ENCODE measurements around the gene MX2.
"Not testable (repeated sequence)": the region's sequence is repeated elsewhere in the genome, so short reads cannot be mapped to it uniquely, and the experiment has no call there.

The MX2 gene

DNA sequence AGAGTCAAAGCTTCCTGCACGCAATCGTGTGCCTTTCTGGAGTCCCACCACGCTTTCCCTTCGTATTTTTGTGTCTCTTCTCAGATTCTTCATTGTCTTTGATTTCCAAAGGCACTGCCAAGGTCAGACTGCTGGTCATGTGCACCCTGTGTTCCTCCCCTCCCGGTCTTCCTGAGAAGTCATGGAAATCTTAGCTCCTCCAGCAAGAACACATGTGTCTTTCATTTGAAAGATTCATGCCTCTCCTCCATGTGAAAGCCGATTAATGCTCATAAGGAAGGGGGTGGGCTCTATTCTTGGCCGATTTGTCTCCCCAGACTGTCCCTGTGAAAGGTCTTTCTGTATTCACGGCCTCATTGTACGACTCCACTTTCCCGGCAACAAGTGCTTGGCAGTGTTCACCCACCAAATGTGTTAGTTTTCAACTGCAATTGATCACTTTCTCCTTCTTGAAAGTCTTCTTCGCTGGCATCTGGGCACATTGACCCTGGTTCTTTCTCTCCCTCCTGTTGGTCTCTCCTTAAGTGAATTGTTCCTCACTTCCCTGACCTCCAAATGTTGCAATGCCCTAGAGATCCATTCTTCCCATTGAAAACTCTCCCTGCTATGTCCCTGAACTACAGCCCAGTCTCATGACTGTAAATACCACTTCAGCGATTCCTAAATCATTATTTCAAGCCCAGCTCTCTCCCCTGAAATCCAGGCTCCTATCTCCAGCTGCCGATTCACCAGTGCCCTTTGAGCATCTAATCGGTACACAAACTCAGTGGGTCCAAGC lies 25.4 kb downstream of the MX2 start:
- DNase-seq (ENCODE audit: low read depth) = no peak

GRCh38 chr21:41387824-41388223 lies 26.0 kb downstream of the MX2 start:
- no peak for DNase-seq (ENCODE audit: low read depth)

- no peak for DNase-seq (ENCODE audit: low read depth)
These were observed 26.4 kb downstream of the MX2 start for GRCh38 chr21:41388259-41388658.

DNA sequence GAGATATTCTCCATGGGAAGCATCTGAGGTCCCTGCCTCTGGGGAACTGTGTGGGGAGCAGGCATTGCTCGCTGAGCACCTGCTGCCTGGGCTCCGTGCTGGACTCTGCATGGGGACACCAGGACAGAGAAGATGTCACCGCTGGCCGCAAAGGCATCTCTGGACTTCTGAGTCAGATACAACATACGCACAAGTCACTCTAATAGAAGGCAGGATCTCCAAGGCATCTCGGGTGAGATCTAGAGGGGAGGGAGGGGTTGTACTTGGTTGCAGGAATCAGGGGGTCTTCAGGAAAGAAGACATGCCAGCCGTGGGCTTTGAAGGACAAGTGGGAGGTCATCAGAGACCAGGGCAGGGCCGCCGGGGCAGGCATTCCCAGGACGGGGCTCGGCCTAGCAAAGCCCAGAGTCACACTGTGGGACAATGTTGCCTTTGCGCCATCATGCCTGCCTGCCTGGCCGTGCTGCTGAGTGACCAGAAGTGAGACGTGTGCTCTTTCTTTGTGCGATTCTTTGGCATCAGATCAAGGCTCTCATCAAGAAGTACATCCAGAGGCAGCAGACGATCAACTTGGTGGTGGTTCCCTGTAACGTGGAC lies 28.3 kb downstream of the MX2 start:
- DNase-seq (ENCODE audit: low read depth) = no peak

DNA sequence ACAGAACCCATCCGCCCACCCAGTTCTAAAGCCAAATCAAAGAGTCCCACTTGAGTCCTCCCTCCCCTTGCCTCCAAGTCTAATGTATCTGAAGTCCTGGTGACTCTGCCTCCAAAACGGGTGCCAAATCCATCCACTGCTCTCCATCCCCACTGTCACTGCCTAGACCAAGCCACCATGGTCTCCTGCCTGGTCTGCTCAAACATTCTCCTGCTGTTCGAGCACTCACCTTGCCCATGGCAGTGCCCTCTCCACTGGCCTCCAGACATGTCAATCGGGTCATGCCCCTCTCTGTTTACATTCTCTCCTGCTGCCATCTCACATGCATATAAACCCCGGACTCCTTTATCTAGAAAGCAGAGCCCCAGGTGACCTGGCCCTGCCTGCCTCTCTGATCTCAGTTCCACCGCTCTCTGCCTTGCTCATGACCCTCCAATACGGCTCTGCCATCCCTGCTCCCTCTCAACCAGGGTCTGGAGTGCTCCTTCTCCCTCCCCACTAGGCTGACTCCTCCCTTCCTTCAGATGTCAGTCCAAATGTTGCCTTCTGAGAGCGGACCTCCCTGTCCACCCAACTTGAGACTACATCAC lies 32.1 kb downstream of the MX2 start:
- DNase-seq (ENCODE audit: low read depth) = no peak

DNA sequence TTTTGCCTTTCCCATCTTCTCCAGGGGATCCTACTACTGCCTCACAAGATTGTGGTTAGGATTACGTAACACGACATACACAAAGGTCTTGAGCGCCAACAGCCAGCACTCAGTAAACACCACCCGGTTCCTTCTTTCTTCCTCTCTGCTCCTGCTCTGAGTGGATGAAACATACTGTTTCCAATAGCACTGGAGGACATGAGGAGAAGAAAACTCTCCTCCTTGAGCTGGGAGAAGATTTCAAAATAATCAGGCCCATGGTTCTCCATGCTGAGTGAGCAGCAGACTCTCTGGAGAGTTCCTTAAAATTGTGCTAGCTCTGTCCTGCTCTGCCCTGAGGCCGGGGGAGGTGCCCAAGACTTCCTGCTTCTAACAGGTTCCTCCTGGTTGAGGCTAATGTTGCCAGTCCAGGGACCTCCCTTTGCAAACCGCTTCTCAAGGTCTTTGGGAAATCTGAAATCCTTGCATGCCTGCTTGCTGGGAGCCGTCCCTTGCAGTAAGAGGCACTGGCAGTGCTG lies 34.8 kb downstream of the MX2 start:
- DNase-seq (ENCODE audit: low read depth) = no peak

- no peak for DNase-seq (ENCODE audit: low read depth)
These were observed 35.7 kb downstream of the MX2 start for GRCh38 chr21:41397471-41397891.

DNA sequence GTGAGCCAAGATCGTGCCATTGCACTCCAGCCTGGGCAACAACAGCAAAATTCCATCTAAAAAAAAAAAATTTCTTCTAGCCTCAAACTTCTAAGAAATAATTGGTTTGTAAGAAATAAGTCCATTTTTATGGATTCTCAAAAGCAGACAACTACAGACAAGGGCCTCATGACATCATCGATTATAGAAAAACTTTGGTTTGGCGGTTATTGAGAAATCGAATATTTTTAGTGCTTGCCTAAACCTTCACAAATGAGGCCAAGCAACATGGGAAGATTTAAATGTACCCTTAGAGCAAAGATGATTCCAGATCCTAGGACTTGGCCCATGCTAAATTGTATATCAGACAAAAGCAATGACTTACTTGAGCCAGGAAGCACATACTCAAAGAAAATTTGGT lies 36.4 kb downstream of the MX2 start:
- DNase-seq (ENCODE audit: low read depth) = no peak

GRCh38 chr21:41398831-41399230 lies 37.0 kb downstream of the MX2 start:
- no peak for DNase-seq (ENCODE audit: low read depth)

DNA sequence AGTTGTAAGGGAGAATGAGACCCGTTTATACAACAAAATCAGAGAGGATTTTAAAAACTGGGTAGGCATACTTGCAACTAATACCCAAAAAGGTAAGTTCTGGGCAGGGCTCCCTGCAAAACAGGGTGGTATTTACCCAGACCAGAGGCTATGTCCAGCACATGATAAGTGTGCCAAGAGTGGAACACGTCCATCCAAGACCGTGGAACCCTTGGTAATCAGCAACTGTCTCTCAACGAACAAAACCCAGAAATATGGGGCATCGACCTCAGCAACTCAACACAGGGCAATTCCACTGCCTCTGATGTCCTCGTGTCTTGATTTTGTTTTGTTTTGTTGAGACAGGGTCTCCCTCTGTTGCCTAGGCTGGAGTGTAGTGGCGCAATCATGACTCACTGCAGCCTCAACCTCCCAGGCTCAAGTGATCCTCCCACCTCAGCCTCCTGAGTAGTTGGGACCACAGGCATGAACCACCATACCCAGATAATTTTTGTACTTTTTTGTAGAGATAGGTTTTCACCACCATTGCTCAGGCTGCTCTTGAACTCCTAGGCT lies 37.5 kb downstream of the MX2 start:
- no peak for DNase-seq (ENCODE audit: low read depth)

DNA sequence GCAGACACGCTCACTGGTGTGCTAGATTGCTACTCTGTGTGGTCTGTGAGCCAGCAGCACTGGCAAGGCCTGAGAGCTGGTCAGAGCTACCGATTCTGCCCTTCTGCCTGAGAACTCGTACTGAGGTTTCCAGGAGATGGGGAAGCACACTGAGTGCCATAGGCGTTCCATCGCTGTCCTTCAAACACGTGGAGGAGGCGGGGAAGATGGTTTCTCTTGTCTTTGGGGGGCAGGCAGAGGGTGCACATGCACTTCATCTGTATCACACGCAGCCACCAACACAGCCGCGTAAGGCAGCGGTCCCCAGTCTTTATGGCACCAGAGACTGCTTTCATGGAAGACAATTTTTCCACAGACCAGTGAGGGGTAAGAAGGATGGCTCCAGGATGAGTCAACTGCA lies 40.4 kb downstream of the MX2 start:
- no peak for DNase-seq (ENCODE audit: low read depth)

DNA sequence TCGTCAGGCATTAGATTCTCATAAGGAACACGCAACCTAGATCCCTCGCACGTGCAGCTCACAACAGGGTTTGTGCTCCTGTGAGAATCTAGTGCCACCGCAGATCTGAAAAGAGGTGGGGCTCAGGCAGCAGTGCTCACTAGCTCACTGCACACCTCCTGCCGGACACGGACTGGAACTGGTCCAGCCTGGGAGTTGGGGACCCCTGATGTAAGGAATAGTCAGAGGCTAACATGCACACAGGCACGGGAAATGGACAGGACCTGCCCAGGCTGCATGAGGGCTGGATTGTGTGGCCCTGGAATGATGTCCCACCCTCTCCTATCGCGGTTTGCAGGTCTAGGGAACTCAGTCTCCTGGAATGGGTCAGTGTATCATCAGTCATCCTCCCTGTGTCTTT lies 41.0 kb downstream of the MX2 start:
- no peak for DNase-seq (ENCODE audit: low read depth)

GRCh38 chr21:41403331-41403730 lies 41.5 kb downstream of the MX2 start:
- DNase-seq (ENCODE audit: low read depth) = no peak

GRCh38 chr21:41403966-41404365 lies 42.1 kb downstream of the MX2 start:
- DNase-seq (ENCODE audit: low read depth) = no peak

GRCh38 chr21:41405321-41405720 lies 43.5 kb downstream of the MX2 start:
- DNase-seq (ENCODE audit: low read depth) = no peak

- no peak for DNase-seq (ENCODE audit: low read depth)
These were observed 44.5 kb downstream of the MX2 start for GRCh38 chr21:41406340-41406739.

DNA sequence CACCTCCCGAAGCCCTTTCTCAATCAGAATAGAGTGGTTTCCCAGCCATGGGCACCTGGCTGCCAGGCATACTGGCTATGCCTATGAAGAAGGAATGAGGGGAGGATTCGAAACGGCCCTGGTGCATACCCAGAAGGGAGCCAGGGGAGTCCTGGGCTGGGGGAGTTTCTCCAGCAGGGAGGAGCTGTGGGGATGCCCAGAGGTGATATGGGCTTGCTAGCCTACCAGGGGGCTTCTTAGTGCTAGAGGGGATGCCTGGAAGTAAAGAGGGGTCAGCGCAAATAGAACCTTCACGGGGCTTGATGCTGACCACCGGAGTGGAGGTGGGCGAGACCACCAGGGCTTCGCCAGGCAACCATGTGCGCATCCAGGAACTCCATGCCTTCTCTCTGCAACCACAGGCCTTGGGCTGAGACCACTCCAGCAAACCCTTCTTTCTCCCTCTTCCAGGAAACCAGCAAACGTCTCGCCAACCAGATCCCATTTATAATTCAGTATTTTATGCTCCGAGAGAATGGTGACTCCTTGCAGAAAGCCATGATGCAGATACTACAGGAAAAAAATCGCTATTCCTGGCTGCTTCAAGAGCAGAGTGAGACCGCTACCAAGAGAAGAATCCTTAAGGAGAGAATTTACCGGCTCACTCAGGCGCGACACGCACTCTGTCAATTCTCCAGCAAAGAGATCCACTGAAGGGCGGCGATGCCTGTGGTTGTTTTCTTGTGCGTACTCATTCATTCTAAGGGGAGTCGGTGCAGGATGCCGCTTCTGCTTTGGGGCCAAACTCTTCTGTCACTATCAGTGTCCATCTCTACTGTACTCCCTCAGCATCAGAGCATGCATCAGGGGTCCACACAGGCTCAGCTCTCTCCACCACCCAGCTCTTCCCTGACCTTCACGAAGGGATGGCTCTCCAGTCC lies 46.0 kb downstream of the MX2 start:
- DNase-seq (ENCODE audit: low read depth) = no peak

GRCh38 chr21:41410361-41410760 lies 48.5 kb downstream of the MX2 start:
- DNase-seq (ENCODE audit: low read depth) = no peak

GRCh38 chr21:41410767-41411448 lies 49.1 kb downstream of the MX2 start:
- DNase-seq (ENCODE audit: low read depth) = no peak

GRCh38 chr21:41411449-41412089 lies 49.7 kb downstream of the MX2 start:
- no peak for DNase-seq (ENCODE audit: low read depth)

DNA sequence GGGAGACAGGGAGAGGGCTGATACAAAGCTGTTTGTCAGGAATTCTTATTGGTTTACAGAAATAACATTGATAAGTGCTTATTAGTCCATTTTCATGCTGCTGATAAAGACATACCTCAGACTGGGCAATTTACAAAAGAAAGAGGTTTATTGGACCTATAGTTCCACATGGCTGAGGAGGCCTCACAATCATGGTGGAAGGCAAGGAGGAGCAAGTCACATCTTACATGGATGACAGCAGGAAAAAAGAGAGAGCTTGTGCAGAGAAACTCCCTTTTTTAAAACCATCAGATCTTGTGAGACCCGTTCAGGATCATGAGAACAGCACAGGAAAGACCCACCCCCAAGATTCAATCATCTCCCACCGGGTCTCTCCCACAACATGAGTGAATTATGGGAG lies 55.7 kb downstream of the MX2 start:
- not testable (repeated sequence) for DNase-seq (ENCODE audit: low read depth)
